GM12874 (cell line): Measurements from ENCODE around the gene SLC35F3.

Experiments
- CTCF ChIP-seq: IDR thresholded peaks from 2 replicates; pipeline ENCODE4 v1.5.1; 2011; ENCODE audit warnings: low read depth, mild to moderate bottlenecking, control low read depth, low read length, moderate library complexity; ENCODE audit not compliant: insufficient read depth

Gene SLC35F3

GRCh38 chr1:234330843-234331215, 426.4 kb downstream of the SLC35F3 start:
- no peak for TF ChIP-seq CTCF

DNA sequence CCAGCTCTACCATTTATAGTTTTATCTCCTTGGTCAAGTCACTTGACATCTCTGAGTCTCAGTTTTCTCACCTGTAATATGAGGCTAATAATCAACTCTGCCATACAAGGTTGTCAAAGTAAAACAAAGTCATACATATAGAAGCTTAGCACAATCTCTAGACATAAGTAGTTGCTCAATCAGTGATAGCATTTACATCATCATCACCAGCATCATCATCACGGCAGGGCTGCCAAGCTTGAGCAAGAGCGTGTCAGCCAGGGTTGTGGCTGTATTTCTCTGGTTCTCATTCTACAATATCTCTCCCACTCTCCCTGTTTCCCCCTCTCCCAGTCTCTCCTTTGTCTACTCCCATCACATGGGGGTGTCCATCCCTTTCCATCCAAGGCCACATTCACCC, 427.0 kb downstream of the SLC35F3 start:
- TF ChIP-seq CTCF, result no peak

- TF ChIP-seq CTCF, result no peak
These were observed 431.9 kb downstream of the SLC35F3 start for GRCh38 chr1:234336359-234336758.

GRCh38 chr1:234337233-234337632, 432.8 kb downstream of the SLC35F3 start:
- TF ChIP-seq CTCF, result no peak

DNA sequence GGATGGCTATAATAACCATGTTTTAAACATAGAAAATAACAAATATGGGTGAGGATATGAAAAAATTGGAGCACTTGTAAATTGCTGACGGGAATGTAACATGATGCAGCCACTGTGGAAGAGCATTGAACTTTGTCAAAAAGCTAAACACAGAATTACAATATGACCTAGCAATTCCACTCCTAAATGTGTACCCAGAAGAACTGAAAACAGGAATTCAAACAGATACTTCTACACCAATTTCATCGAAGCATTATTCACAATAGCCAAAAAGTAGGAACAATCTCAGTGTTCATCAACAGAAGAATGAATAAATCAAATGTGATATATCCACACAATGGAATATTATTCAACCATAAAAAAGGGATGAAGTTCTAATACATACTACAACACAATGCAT, 436.1 kb downstream of the SLC35F3 start:
- TF ChIP-seq CTCF, result no peak

- no peak for TF ChIP-seq CTCF
These were observed 438.3 kb downstream of the SLC35F3 start for GRCh38 chr1:234342774-234343173.

DNA sequence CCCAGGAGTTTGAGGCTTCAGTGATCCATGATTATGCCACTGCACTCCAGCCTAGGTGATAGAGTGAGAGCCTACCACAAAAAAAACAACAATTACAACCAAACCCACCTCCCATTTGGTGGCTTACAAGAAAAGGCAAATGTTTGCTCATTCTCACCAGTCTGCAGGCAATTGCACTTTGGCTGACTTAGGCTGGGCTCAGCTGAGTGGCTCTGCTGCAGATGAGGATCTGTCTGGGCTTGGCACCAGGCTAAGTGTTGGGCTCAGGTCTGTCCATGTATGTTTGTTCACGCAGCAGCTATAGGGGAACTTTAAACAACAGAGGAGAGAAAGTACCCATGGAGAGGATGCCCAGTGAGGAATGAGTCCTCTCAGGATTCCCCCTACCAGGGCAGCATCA, 440.8 kb downstream of the SLC35F3 start:
- TF ChIP-seq CTCF, result no peak

DNA sequence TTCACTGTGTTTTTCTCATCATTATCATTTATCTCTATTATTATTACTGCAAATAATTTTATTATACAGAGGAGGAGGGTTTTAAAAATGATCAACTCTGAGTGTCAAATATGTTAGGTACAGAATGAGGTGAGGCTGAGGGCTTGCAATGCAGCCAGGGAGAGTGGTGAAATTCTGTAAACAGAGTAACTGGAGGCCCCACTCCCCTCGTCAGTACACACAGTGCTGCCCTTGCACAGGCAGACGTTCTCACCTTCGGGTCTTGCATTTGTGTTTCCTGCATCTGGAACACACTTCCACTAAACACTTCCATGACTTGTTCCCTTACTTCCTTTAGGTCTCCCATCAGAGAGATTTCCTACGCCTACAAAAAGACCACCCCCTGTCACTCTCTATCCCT, 444.5 kb downstream of the SLC35F3 start:
- TF ChIP-seq CTCF, result no peak
